ENCODE measurements around the gene CTNS.
"Not testable (repeated sequence)": the region's sequence is repeated elsewhere in the genome, so short reads cannot be mapped to it uniquely, and the experiment has no call there.

CTNS gene

GRCh38 chr17:3693141-3693540 is 56.6 kb downstream of the CTNS start:
- no peak overlapping the region for H3K9ac ChIP-seq (ENCODE audit: low read depth in 1 of 2, low read length in 2 of 2)
- no peaks in the 10 kb centered on the region for H3K36me3 ChIP-seq (ENCODE audit: control insufficient read depth in 1 of 2, insufficient read depth in 2 of 2, low read length in 2 of 2)
- no peak overlapping the region for H3K27ac ChIP-seq (ENCODE audit: low read depth, low read length)
- H3K27me3 ChIP-seq (ENCODE audit: control insufficient read depth in 1 of 2, insufficient read depth in 2 of 2, low read length in 2 of 2): peaks cover 11 to 15% of the 10 kb centered on the region in 2 donors
- no peaks in the 10 kb centered on the region for H3K9me3 ChIP-seq (ENCODE audit: control insufficient read depth in 1 of 2, low read length in 2 of 2)
- H3K4me1 ChIP-seq (ENCODE audit: control insufficient read depth in 1 of 2, insufficient read depth in 2 of 2, low read length in 2 of 2): peaks cover 0 to 7% of the 10 kb centered on the region in 2 donors
- H3K4me3 ChIP-seq (ENCODE audit: low read depth in 1 of 2, low read length in 2 of 2): no peak overlapping the region

- Histone ChIP-seq H3K36me3 (ENCODE audit: control insufficient read depth in 1 of 2, insufficient read depth in 2 of 2, low read length in 2 of 2) (no peaks in the 10 kb centered on the region), H3K27me3 (ENCODE audit: control insufficient read depth in 1 of 2, insufficient read depth in 2 of 2, low read length in 2 of 2) (peaks cover 11 to 15% of the 10 kb centered on the region in 2 donors), H3K27ac (ENCODE audit: low read depth, low read length) (no peak overlapping the region), H3K4me3 (ENCODE audit: low read depth in 1 of 2, low read length in 2 of 2) (no peak overlapping the region), H3K9ac (ENCODE audit: low read depth in 1 of 2, low read length in 2 of 2) (no peak overlapping the region), H3K4me1 (ENCODE audit: control insufficient read depth in 1 of 2, insufficient read depth in 2 of 2, low read length in 2 of 2) (peaks cover 0 to 7% of the 10 kb centered on the region in 2 donors), H3K9me3 (ENCODE audit: control insufficient read depth in 1 of 2, low read length in 2 of 2) (no peaks in the 10 kb centered on the region)
These were observed 57.3 kb downstream of the CTNS start for GRCh38 chr17:3693829-3694231.

DNA sequence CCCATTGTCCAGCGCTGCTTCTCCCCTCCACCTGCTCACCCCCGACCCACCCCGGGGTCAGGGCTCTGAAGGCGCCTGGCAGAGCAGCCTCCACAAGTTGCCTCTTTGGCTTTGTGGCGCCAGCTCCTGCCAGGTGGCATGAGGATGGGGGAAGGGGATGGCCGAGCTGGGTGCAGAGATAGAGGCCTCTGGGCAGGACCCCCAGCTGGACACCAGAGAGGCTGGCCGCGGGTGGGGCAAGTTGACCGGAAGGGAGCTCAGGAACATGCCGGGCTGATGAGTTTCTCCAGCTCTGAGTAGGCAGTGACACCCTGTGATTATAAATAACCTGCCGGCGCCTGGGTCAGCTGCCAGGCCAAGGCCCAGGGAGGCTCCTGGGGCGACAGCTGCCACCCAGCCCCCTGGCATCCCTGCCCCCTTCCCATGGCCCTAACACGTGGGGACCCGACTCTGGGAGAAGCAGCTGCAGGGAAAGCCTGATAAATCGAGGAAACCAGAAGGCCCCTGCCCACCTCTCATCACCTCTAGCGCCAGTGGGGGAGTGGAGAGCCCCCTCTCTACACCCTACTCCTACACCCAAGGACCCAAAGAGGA is 58.7 kb downstream of the CTNS start:
- Histone ChIP-seq H3K27ac (ENCODE audit: low read depth, low read length) (no peak overlapping the region), H3K27me3 (ENCODE audit: control insufficient read depth in 1 of 2, insufficient read depth in 2 of 2, low read length in 2 of 2) (peaks cover 11 to 15% of the 10 kb centered on the region in 2 donors), H3K4me1 (ENCODE audit: control insufficient read depth in 1 of 2, insufficient read depth in 2 of 2, low read length in 2 of 2) (peaks cover 0 to 7% of the 10 kb centered on the region in 2 donors), H3K9ac (ENCODE audit: low read depth in 1 of 2, low read length in 2 of 2) (peak overlapping the region; percentile 18), H3K36me3 (ENCODE audit: control insufficient read depth in 1 of 2, insufficient read depth in 2 of 2, low read length in 2 of 2) (no peaks in the 10 kb centered on the region), H3K9me3 (ENCODE audit: control insufficient read depth in 1 of 2, low read length in 2 of 2) (no peaks in the 10 kb centered on the region), H3K4me3 (ENCODE audit: low read depth in 1 of 2, low read length in 2 of 2) (peak overlapping the region; percentile 62 to 71)

- Histone ChIP-seq H3K9ac (ENCODE audit: low read depth in 1 of 2, low read length in 2 of 2) (peak within 1 kb of the TSS; percentile 18), H3K27me3 (ENCODE audit: control insufficient read depth in 1 of 2, insufficient read depth in 2 of 2, low read length in 2 of 2) (peaks cover 11 to 15% of the 10 kb centered on the region in 2 donors), H3K36me3 (ENCODE audit: control insufficient read depth in 1 of 2, insufficient read depth in 2 of 2, low read length in 2 of 2) (no peaks in the 10 kb centered on the region), H3K4me3 (ENCODE audit: low read depth in 1 of 2, low read length in 2 of 2) (peak within 1 kb of the TSS; percentile 62 to 71), H3K9me3 (ENCODE audit: control insufficient read depth in 1 of 2, low read length in 2 of 2) (no peaks in the 10 kb centered on the region), H3K4me1 (ENCODE audit: control insufficient read depth in 1 of 2, insufficient read depth in 2 of 2, low read length in 2 of 2) (peaks cover 0 to 7% of the 10 kb centered on the region in 2 donors), H3K27ac (ENCODE audit: low read depth, low read length) (no peak within 1 kb of the TSS)
These were observed 59.3 kb downstream of the CTNS start, which contains the start of gene P2RX5 for GRCh38 chr17:3695723-3696411. TSS of gene P2RX5 (minus strand) at chr17:3696155. CDS start at chr17:3696005, 150 bp downstream.

- no peaks in the 10 kb centered on the region for H3K36me3 ChIP-seq (ENCODE audit: control insufficient read depth in 1 of 2, insufficient read depth in 2 of 2, low read length in 2 of 2)
- H3K27ac ChIP-seq (ENCODE audit: low read depth, low read length): no peak overlapping the region
- no peaks in the 10 kb centered on the region for H3K9me3 ChIP-seq (ENCODE audit: control insufficient read depth in 1 of 2, low read length in 2 of 2)
- peaks cover 11 to 15% of the 10 kb centered on the region in 2 donors for H3K27me3 ChIP-seq (ENCODE audit: control insufficient read depth in 1 of 2, insufficient read depth in 2 of 2, low read length in 2 of 2)
- peaks cover 0 to 7% of the 10 kb centered on the region in 2 donors for H3K4me1 ChIP-seq (ENCODE audit: control insufficient read depth in 1 of 2, insufficient read depth in 2 of 2, low read length in 2 of 2)
- no peak overlapping the region for H3K9ac ChIP-seq (ENCODE audit: low read depth in 1 of 2, low read length in 2 of 2)
- H3K4me3 ChIP-seq (ENCODE audit: low read depth in 1 of 2, low read length in 2 of 2): no peak overlapping the region
These were observed 60.5 kb downstream of the CTNS start for GRCh38 chr17:3697103-3697476.

GRCh38 chr17:3698139-3698538 is 61.6 kb downstream of the CTNS start:
- H3K9me3 ChIP-seq (ENCODE audit: control insufficient read depth in 1 of 2, low read length in 2 of 2): no peaks in the 10 kb centered on the region
- H3K36me3 ChIP-seq (ENCODE audit: control insufficient read depth in 1 of 2, insufficient read depth in 2 of 2, low read length in 2 of 2): no peaks in the 10 kb centered on the region
- H3K27ac ChIP-seq (ENCODE audit: low read depth, low read length): no peak overlapping the region
- no peak overlapping the region for H3K4me3 ChIP-seq (ENCODE audit: low read depth in 1 of 2, low read length in 2 of 2)
- peaks cover 0 to 7% of the 10 kb centered on the region in 2 donors for H3K4me1 ChIP-seq (ENCODE audit: control insufficient read depth in 1 of 2, insufficient read depth in 2 of 2, low read length in 2 of 2)
- peaks cover 11 to 15% of the 10 kb centered on the region in 2 donors for H3K27me3 ChIP-seq (ENCODE audit: control insufficient read depth in 1 of 2, insufficient read depth in 2 of 2, low read length in 2 of 2)
- no peak overlapping the region for H3K9ac ChIP-seq (ENCODE audit: low read depth in 1 of 2, low read length in 2 of 2)

GRCh38 chr17:3699951-3700350 is 63.4 kb downstream of the CTNS start:
- no peak overlapping the region for H3K9ac ChIP-seq (ENCODE audit: low read depth in 1 of 2, low read length in 2 of 2)
- no peak overlapping the region for H3K27ac ChIP-seq (ENCODE audit: low read depth, low read length)

GRCh38 chr17:3702041-3702539 is 65.5 kb downstream of the CTNS start:
- not testable (repeated sequence) for H3K4me3 ChIP-seq (ENCODE audit: low read depth in 1 of 2, low read length in 2 of 2)

More at GRCh38 chr17:3699951-3700350, 63.4 kb downstream of the CTNS start:
- peaks cover 5 to 11% of the 10 kb centered on the region in 2 donors for H3K27me3 ChIP-seq (ENCODE audit: control insufficient read depth in 1 of 2, insufficient read depth in 2 of 2, low read length in 2 of 2)
- H3K9me3 ChIP-seq (ENCODE audit: control insufficient read depth in 1 of 2, low read length in 2 of 2): no peaks in the 10 kb centered on the region
- peaks cover 0 to 7% of the 10 kb centered on the region in 2 donors for H3K4me1 ChIP-seq (ENCODE audit: control insufficient read depth in 1 of 2, insufficient read depth in 2 of 2, low read length in 2 of 2)
- H3K36me3 ChIP-seq (ENCODE audit: control insufficient read depth in 1 of 2, insufficient read depth in 2 of 2, low read length in 2 of 2): no peaks in the 10 kb centered on the region
- H3K4me3 ChIP-seq (ENCODE audit: low read depth in 1 of 2, low read length in 2 of 2): no peak overlapping the region

GRCh38 chr17:3704931-3705717 is 68.6 kb downstream of the CTNS start:
- Histone ChIP-seq H3K4me3 (ENCODE audit: low read depth in 1 of 2, low read length in 2 of 2) (no peak overlapping the region), H3K9ac (ENCODE audit: low read depth in 1 of 2, low read length in 2 of 2) (no peak overlapping the region), H3K9me3 (ENCODE audit: control insufficient read depth in 1 of 2, low read length in 2 of 2) (no peaks in the 10 kb centered on the region), H3K27ac (ENCODE audit: low read depth, low read length) (no peak overlapping the region), H3K27me3 (ENCODE audit: control insufficient read depth in 1 of 2, insufficient read depth in 2 of 2, low read length in 2 of 2) (no peaks in the 10 kb centered on the region), H3K4me1 (ENCODE audit: control insufficient read depth in 1 of 2, insufficient read depth in 2 of 2, low read length in 2 of 2) (peaks cover 0 to 8% of the 10 kb centered on the region in 2 donors), H3K36me3 (ENCODE audit: control insufficient read depth in 1 of 2, insufficient read depth in 2 of 2, low read length in 2 of 2) (no peaks in the 10 kb centered on the region)

More at GRCh38 chr17:3702041-3702539, 65.5 kb downstream of the CTNS start:
- H3K9ac ChIP-seq (ENCODE audit: low read depth in 1 of 2, low read length in 2 of 2); H3K9me3 ChIP-seq (ENCODE audit: control insufficient read depth in 1 of 2, low read length in 2 of 2); H3K27ac ChIP-seq (ENCODE audit: low read depth, low read length); H3K36me3 ChIP-seq (ENCODE audit: control insufficient read depth in 1 of 2, insufficient read depth in 2 of 2, low read length in 2 of 2); H3K27me3 ChIP-seq (ENCODE audit: control insufficient read depth in 1 of 2, insufficient read depth in 2 of 2, low read length in 2 of 2); H3K4me1 ChIP-seq (ENCODE audit: control insufficient read depth in 1 of 2, insufficient read depth in 2 of 2, low read length in 2 of 2): not testable (repeated sequence)

GRCh38 chr17:3705718-3705984 is 69.1 kb downstream of the CTNS start:
- H3K9ac ChIP-seq (ENCODE audit: low read depth in 1 of 2, low read length in 2 of 2); H3K4me1 ChIP-seq (ENCODE audit: control insufficient read depth in 1 of 2, insufficient read depth in 2 of 2, low read length in 2 of 2); H3K27ac ChIP-seq (ENCODE audit: low read depth, low read length); H3K4me3 ChIP-seq (ENCODE audit: low read depth in 1 of 2, low read length in 2 of 2); H3K9me3 ChIP-seq (ENCODE audit: control insufficient read depth in 1 of 2, low read length in 2 of 2); H3K27me3 ChIP-seq (ENCODE audit: control insufficient read depth in 1 of 2, insufficient read depth in 2 of 2, low read length in 2 of 2); H3K36me3 ChIP-seq (ENCODE audit: control insufficient read depth in 1 of 2, insufficient read depth in 2 of 2, low read length in 2 of 2): not testable (repeated sequence)
